Esophagus squamous epithelium (tissue), 5 donors: ENCODE data around the gene TEX261. TPM values are rescaled to one million over a fixed set of nuclear protein-coding genes. Genes with fewer than 3 reads are reported as not detected.

Source experiments
- DNase-seq: peaks from one replicate; lab custom pipeline; 2025; lab: John Stamatoyannopoulos, UW
- H3K27ac ChIP-seq, 4 donors: fragments of 200-600 bp; sonication (generic); one replicate each; pipeline ENCODE4 v1.5.1; 2016 to 2019; ENCODE audit warnings: mild to moderate bottlenecking in 1 of 4
- H3K27me3 ChIP-seq, 4 donors: fragments of 200-600 bp; sonication (generic); 1 replicate in 3 of 4; 2 replicates in 1 of 4; pipeline versions ENCODE4 v1.5.1 to v1.6.0; 2017 to 2021; ENCODE audit warnings: antibody characterized with exemption in 1 of 4
- H3K36me3 ChIP-seq, 3 donors: fragments of 200-600 bp; sonication (generic); one replicate each; pipeline ENCODE4 v1.5.1; 2016 to 2019
- H3K4me1 ChIP-seq, 3 donors: fragments of 200-600 bp; sonication (generic); one replicate each; pipeline ENCODE4 v1.5.1; 2017 to 2019
- H3K4me3 ChIP-seq, 4 donors: fragments of 200-600 bp; sonication (generic); 1 replicate in 3 of 4; 2 replicates in 1 of 4; pipeline ENCODE4 v1.5.1; 2016 to 2019; ENCODE audit warnings: mild to moderate bottlenecking in 2 of 4, moderate library complexity in 1 of 4
- H3K9me3 ChIP-seq, 3 donors: fragments of 200-600 bp; sonication (generic); one replicate each; pipeline ENCODE4 v1.5.1; 2016 to 2019
- CTCF ChIP-seq, 6 experiments: fragments of 450-650 bp in 4 of 6; fragments of 200-600 bp in 2 of 6; sonication (generic) in 2 of 6; IDR thresholded peaks; one replicate each; pipeline ENCODE4 v1.5.1; 2016 to 2019; ENCODE audit warnings: antibody characterized with exemption in 6 of 6, mild to moderate bottlenecking in 4 of 6, moderate library complexity in 4 of 6
- POLR2A ChIP-seq, 4 donors: fragments of 450-650 bp; IDR thresholded peaks; one replicate each; pipeline ENCODE4 v1.6.1; 2017; ENCODE audit warnings: antibody characterized with exemption in 4 of 4, mild to moderate bottlenecking in 4 of 4, moderate library complexity in 3 of 4
- WGBS, 2 donors: methylation state at CpG; one replicate each; pipeline ENCODE4 v1.1.5; 2018; 5-methylcytosine and 5-hydroxymethylcytosine counted together
- intact Hi-C: fragments of 100-400 bp; cut with DNase I; formaldehyde crosslinking; loops from one replicate; pipeline ENCODE4 v1.15.0; 2022
- total RNA-seq, 4 donors: library from RNA; depleted of rRNA; stranded (reverse); fragments of >200 nt; gene quantifications; one replicate each; pipeline ENCODE4 v1.1.0, GENCODE V29; 2016
- donor health status: DM: yes; HTN: yes; CAD: no.

TEX261 gene
- total RNA-seq, 4 donors from 2014 or later = 22.6 to 33.3 (median 27.1) TPM

GRCh38 chr2:70967189-70967588, 27.5 kb downstream of the TEX261 start:
- no peak overlapping the region for H3K4me3 ChIP-seq
- intact Hi-C loops = no loop called here
- no peak for DNase-seq
- no peaks in the 10 kb centered on the region for H3K9me3 ChIP-seq
- TF ChIP-seq CTCF (IDR thresholded peaks at IDR 0.05) (no peak), POLR2A (IDR thresholded peaks at IDR 0.05) (no peak)
- WGBS, 2 donors = 64 to 70% methylated on average over 4 of the region's 4 CpGs
- H3K27me3 ChIP-seq = peaks cover 0 to 43% (median 0%) of the 10 kb centered on the region in 4 donors
- H3K4me1 ChIP-seq = peaks cover 2 to 10% (median 3%) of the 10 kb centered on the region in 3 donors
- no peaks in the 10 kb centered on the region for H3K36me3 ChIP-seq
- H3K27ac ChIP-seq = no peak overlapping the region

- intact Hi-C loops = no loop called here
- Histone ChIP-seq H3K9me3 (no peaks in the 10 kb centered on the region), H3K27ac (no peak overlapping the region), H3K27me3 (peaks cover 0 to 46% (median 0%) of the 10 kb centered on the region in 4 donors), H3K36me3 (no peaks in the 10 kb centered on the region), H3K4me3 (no peak overlapping the region), H3K4me1 (peaks cover 2 to 10% (median 3%) of the 10 kb centered on the region in 3 donors)
- TF ChIP-seq CTCF (IDR thresholded peaks at IDR 0.05) = no peak
- no peak for TF ChIP-seq POLR2A (IDR thresholded peaks at IDR 0.05)
- DNase-seq = no peak
- WGBS, 2 donors = 49 to 100% methylated on average over 1 to 4 of the region's 4 CpGs
Observed at GRCh38 chr2:70966681-70967080, 28.0 kb downstream of the TEX261 start.

- 67 to 71% methylated on average over 8 to 14 of the region's 14 CpGs for WGBS, 2 donors
- H3K27ac ChIP-seq = no peak overlapping the region
Observed at GRCh38 chr2:70965506-70965905, 29.2 kb downstream of the TEX261 start.

GRCh38 chr2:70964596-70965386, 29.9 kb downstream of the TEX261 start:
- WGBS, 2 donors = 18 to 19% methylated on average over 20 to 29 of the region's 59 CpGs
- no peak for DNase-seq

More at GRCh38 chr2:70965506-70965905, 29.2 kb downstream of the TEX261 start:
- Histone ChIP-seq H3K9me3 (no peaks in the 10 kb centered on the region), H3K4me1 (peaks cover 2 to 10% (median 3%) of the 10 kb centered on the region in 3 donors), H3K36me3 (no peaks in the 10 kb centered on the region), H3K27me3 (peaks cover 0 to 54% (median 0%) of the 10 kb centered on the region in 4 donors), H3K4me3 (peak overlapping the region in 3 of 4 donors; percentile 48 to 64 (median 49))
- intact Hi-C loops = no loop called here
- DNase-seq = no peak
- TF ChIP-seq CTCF (IDR thresholded peaks at IDR 0.05) = no peak
- no peak for TF ChIP-seq POLR2A (IDR thresholded peaks at IDR 0.05)

More at GRCh38 chr2:70964596-70965386, 29.9 kb downstream of the TEX261 start:
- peaks cover 0 to 61% (median 0%) of the 10 kb centered on the region in 4 donors for H3K27me3 ChIP-seq
- no peaks in the 10 kb centered on the region for H3K36me3 ChIP-seq
- peak overlapping the region; percentile 27 to 64 (median 48) for H3K4me3 ChIP-seq
- no peak overlapping the region for H3K27ac ChIP-seq
- H3K9me3 ChIP-seq = no peaks in the 10 kb centered on the region
- H3K4me1 ChIP-seq = peaks cover 2 to 10% (median 3%) of the 10 kb centered on the region in 3 donors
- intact Hi-C loops = no loop called here
- peak; percentile 60 to 81 (median 75) for TF ChIP-seq CTCF (IDR thresholded peaks at IDR 0.05)
- no peak for TF ChIP-seq POLR2A (IDR thresholded peaks at IDR 0.05)
